SK-N-SH (cell line): ENCODE data around the gene APBA3. TPM values are rescaled to one million over a fixed set of nuclear protein-coding genes. Genes with fewer than 3 reads are reported as not detected.

Experiments
- CTCF ChIA-PET: fragments of 300-600, 350-600 bp; formaldehyde crosslinking; extraction: SDS; loops from one replicate; lab custom pipeline; 2021; lab: Yijun Ruan, JAX
- POLR2A ChIA-PET: fragments of 350-600 bp; sonication (Branson Sonifier 250); formaldehyde crosslinking; extraction: SDS; loops from one replicate; lab custom pipeline; 2020; ENCODE audit warnings: antibody characterized with exemption, inconsistent platforms; lab: Yijun Ruan, JAX
- DNase-seq: peaks from one replicate; pipeline ENCODE4 v3.0.0; 2012
- H2AFZ ChIP-seq: fragments of 200-600 bp; sonication (generic); 2 replicates; pipeline ENCODE4 v1.8.1; 2016; ENCODE audit warnings: antibody characterized with exemption, mild to moderate bottlenecking, low read depth
- H3F3A ChIP-seq: fragments of 200-600 bp; sonication (generic); replicated peaks from 2 replicates; pipeline ENCODE3; 2016; ENCODE audit warnings: antibody characterized with exemption, mild to moderate bottlenecking; ENCODE audit not compliant: insufficient read depth
- H3K27ac ChIP-seq, 2 experiments: fragments of 200-500 bp in 1 of 2; fragments of 200-600 bp in 1 of 2; sonication (Bioruptor generic) in 1 of 2; sonication (generic), shearing (Covaris generic) in 1 of 2; 2 replicates each; pipeline versions ENCODE4 v1.5.1 to v1.6.1; 2014 to 2016; ENCODE audit warnings: low read depth in 2 of 2, inconsistent platforms in 1 of 2, low read length in 1 of 2, mild to moderate bottlenecking in 1 of 2, mixed read lengths in 1 of 2
- H3K27me3 ChIP-seq: fragments of 200-600 bp; sonication (generic), shearing (Covaris generic); 2 replicates; pipeline ENCODE4 v1.6.1; 2016; ENCODE audit warnings: mixed run types; ENCODE audit not compliant: insufficient read depth
- H3K36me3 ChIP-seq, 2 experiments: fragments of 200-500 bp in 1 of 2; fragments of 200-600 bp in 1 of 2; sonication (Bioruptor generic) in 1 of 2; sonication (generic) in 1 of 2; replicated peaks in 1 of 2; 2 replicates each; pipeline versions ENCODE3 to v1.5.1; 2014 to 2016; ENCODE audit warnings: low read length in 1 of 2, mild to moderate bottlenecking in 1 of 2; ENCODE audit not compliant: insufficient read depth in 2 of 2, control insufficient read depth in 1 of 2
- H3K4me1 ChIP-seq, 2 experiments: fragments of 200-500 bp in 1 of 2; fragments of 200-600 bp in 1 of 2; sonication (Bioruptor generic) in 1 of 2; sonication (generic), shearing (Covaris generic) in 1 of 2; 2 replicates each; pipeline versions ENCODE4 v1.5.1 to v1.6.1; 2014 to 2016; ENCODE audit warnings: low read depth in 1 of 2, low read length in 1 of 2, mixed run types in 1 of 2; ENCODE audit not compliant: insufficient read depth in 2 of 2, control insufficient read depth in 1 of 2
- H3K4me2 ChIP-seq: fragments of 200-600 bp; sonication (generic), shearing (Covaris generic); 2 replicates; pipeline ENCODE4 v1.6.1; 2017; ENCODE audit warnings: mixed run types
- H3K4me3 ChIP-seq, 2 experiments: fragments of 200-500 bp in 1 of 2; fragments of 200-600 bp in 1 of 2; sonication (Bioruptor generic) in 1 of 2; sonication (generic), shearing (Covaris generic) in 1 of 2; 2 replicates each; pipeline versions ENCODE4 v1.5.1 to v1.8.1; 2014 to 2016; ENCODE audit warnings: low read depth in 2 of 2, inconsistent platforms in 1 of 2, low read length in 1 of 2, mild to moderate bottlenecking in 1 of 2, mixed read lengths in 1 of 2, moderate library complexity in 1 of 2
- H3K79me2 ChIP-seq: fragments of 200-600 bp; sonication (generic); 2 replicates; pipeline ENCODE4 v1.8.1; 2017; ENCODE audit warnings: mild to moderate bottlenecking; ENCODE audit not compliant: insufficient read depth
- H3K9ac ChIP-seq: fragments of 200-600 bp; sonication (generic); 2 replicates; pipeline ENCODE4 v1.6.1; 2017; ENCODE audit warnings: mixed run types
- H3K9me2 ChIP-seq: fragments of 200-600 bp; sonication (generic); 2 replicates; pipeline ENCODE4 v1.6.1; 2017; ENCODE audit warnings: mixed run types
- H3K9me3 ChIP-seq: fragments of 200-600 bp; sonication (generic); 2 replicates; pipeline ENCODE4 v1.6.1; 2017; ENCODE audit warnings: mixed run types, mild to moderate bottlenecking, moderate library complexity
- H4K20me1 ChIP-seq: fragments of 200-600 bp; sonication (generic); 2 replicates; pipeline ENCODE4 v1.6.1; 2017; ENCODE audit warnings: mild to moderate bottlenecking, mixed run types; ENCODE audit not compliant: insufficient read depth
- EZH2phosphoT487 ChIP-seq: fragments of 200-600 bp; sonication (generic); IDR thresholded peaks from 2 replicates; pipeline ENCODE4 v1.6.1; 2017; ENCODE audit warnings: low read depth, mixed run types, mild to moderate bottlenecking, antibody characterized with exemption, moderate library complexity, borderline replicate concordance
- IRF3 ChIP-seq: fragments of 150-350 bp; IDR thresholded peaks from 2 replicates; pipeline ENCODE4 v1.6.1; 2016; ENCODE audit warnings: mild to moderate bottlenecking, low read depth, low read length
- PBX3 ChIP-seq: IDR thresholded peaks from 2 replicates; pipeline ENCODE4; 2012
- POLR2AphosphoS5 ChIP-seq: IDR thresholded peaks from 2 replicates; pipeline ENCODE4 v1.6.1; 2012; ENCODE audit warnings: low read depth, low read length
- TAF1 ChIP-seq: IDR thresholded peaks from 2 replicates; pipeline ENCODE4 v1.6.1; 2012; ENCODE audit warnings: low read depth, mild to moderate bottlenecking, low read length, moderate library complexity, borderline replicate concordance
- TCF12 ChIP-seq: IDR thresholded peaks from 2 replicates; pipeline ENCODE4 v1.4.0; 2012
- USF1 ChIP-seq: IDR thresholded peaks from 2 replicates; pipeline ENCODE4 v1.4.0; 2012; ENCODE audit warnings: low read depth, borderline replicate concordance
- WGBS: methylation state at CpG from one replicate; pipeline ENCODE4 v1.1.6; 2017; ENCODE audit warnings: low lambda C conversion rate; 5-methylcytosine and 5-hydroxymethylcytosine counted together
- polyA plus RNA-seq, 3 experiments: library from polyadenylated mRNA; depleted of rRNA; stranded (reverse); fragments of >200 nt; gene quantifications; 2 replicates each; pipeline ENCODE4 v1.2.3, GENCODE V29; 2012

Gene APBA3
- polyA plus RNA-seq, 1 of the 3 experiments (the other 2 are of a cell fraction), result 10.6 TPM

- no peak for TF ChIP-seq PBX3
These were observed 15.0 kb downstream of the APBA3 start (continued) for GRCh38 chr19:3746371-3747056.

DNA sequence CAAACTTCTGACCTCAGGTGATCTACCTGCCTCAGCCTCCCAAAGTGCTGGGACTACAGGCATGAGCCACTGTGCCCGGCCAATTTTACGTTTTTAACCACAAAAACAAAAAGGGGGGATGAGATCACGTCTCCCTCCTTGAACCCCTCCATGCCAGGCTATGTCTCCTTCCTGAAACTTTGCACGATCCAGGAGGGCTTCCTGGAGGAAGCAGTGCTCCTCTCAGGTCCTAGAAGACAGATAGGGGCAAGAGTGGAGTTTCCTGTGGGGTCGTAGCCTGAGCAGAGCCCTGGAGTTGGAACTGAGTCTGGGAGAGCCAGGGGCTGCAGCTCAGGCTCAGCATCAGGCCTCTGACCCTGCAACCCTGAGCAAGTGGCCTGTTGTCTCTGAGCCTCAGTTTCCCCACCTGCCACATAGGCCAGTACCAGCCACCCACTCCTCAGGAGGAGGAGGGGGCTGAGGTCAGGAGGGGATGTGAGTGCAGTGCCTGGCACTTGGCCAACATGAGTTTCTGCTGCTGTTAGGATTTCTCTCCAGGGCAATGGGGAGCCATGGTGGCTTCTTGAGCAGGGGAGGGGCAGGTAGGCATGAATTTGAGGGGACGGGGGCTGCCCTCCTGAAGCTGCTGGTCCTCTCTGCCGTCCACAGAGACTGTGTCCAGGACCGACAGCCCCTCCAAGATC, 16.0 kb downstream of the APBA3 start:
- Histone ChIP-seq H3K79me2 (no peaks in the 10 kb centered on the region), H3K27me3 (no peaks in the 10 kb centered on the region), H3K27ac (no peak overlapping the region), H3K4me2 (no peak overlapping the region), H3K9me3 (no peaks in the 10 kb centered on the region), H3K9me2 (no peaks in the 10 kb centered on the region), H3F3A (no peaks in the 10 kb centered on the region), H2AFZ (no peak overlapping the region), H3K9ac (no peak overlapping the region), H3K36me3 (peaks cover 5% of the 10 kb centered on the region in 2 experiments), H3K4me3 (no peak overlapping the region), H4K20me1 (no peaks in the 10 kb centered on the region), H3K4me1 (no peaks in the 10 kb centered on the region)
- TF ChIP-seq EZH2phosphoT487 (no peak), IRF3 (no peak), POLR2AphosphoS5 (no peak), TCF12 (no peak)
- POLR2A ChIA-PET, result no interaction called here
- CTCF ChIA-PET, result no interaction called here
- no peak for DNase-seq
- WGBS, result 48% methylated on average over 7 of the region's 8 CpGs

- Histone ChIP-seq H3K9me3 (no peaks in the 10 kb centered on the region), H3K4me2 (no peak overlapping the region), H3K4me3 (no peak overlapping the region), H4K20me1 (no peaks in the 10 kb centered on the region), H3F3A (no peaks in the 10 kb centered on the region), H3K9ac (no peak overlapping the region), H3K79me2 (no peaks in the 10 kb centered on the region), H3K27me3 (no peaks in the 10 kb centered on the region), H2AFZ (no peak overlapping the region), H3K9me2 (no peaks in the 10 kb centered on the region), H3K27ac (no peak overlapping the region), H3K36me3 (no peaks in the 10 kb centered on the region), H3K4me1 (no peaks in the 10 kb centered on the region)
- POLR2A ChIA-PET, result no interaction called here
- DNase-seq, result no peak
- CTCF ChIA-PET, result interaction anchor here (0.7 to 0.8 kb wide), 2 partner anchors 22 to 25 kb away, joined by 3 read pairs; no protein-coding TSS in a partner anchor
- WGBS, result 81% methylated on average over 2 of the region's 2 CpGs
- TF ChIP-seq TAF1, result no peak
- TF ChIP-seq USF1, result peak; percentile 74; the same call in 1 of the 2 replicates
These were observed 18.0 kb downstream of the APBA3 start for GRCh38 chr19:3743486-3743885.
